Measurements from ENCODE around the gene RHEBL1. TPM values are rescaled to one million over a fixed set of nuclear protein-coding genes. Genes with fewer than 3 reads are reported as not detected.
A peak's percentile ranks its signal among the peaks of the same experiment; 100 is the strongest.

The RHEBL1 gene
- total RNA-seq, 1 donor from 2014 or later, result 1.1 TPM

DNA sequence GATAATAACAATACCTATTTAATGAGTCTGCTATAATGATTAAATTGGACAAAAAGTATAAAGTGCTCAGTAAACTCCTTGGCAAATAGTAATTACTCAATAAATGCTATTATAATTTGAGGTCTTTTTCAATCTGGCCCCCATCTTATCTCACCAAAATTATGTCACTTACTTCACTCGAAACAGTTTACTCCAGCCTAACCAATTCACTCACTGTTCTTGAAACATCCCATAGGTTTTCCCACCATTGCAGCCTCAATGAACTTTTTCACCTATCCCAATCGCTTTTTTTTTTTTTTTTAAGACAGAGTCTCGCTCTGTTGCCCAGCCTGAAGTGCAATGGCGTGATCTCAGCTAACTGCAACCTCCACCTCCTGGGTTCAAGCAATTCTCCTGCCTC, 33.8 kb downstream of the RHEBL1 start:
- Histone ChIP-seq H3K27ac (no peak overlapping the region), H3K36me3 (peaks cover 99% of the 10 kb centered on the region), H3K4me1 (peaks cover 4% of the 10 kb centered on the region), H3K27me3 (no peaks in the 10 kb centered on the region), H3K4me3 (no peak overlapping the region), H3K9me3 (no peaks in the 10 kb centered on the region)
- intact Hi-C loops (cut with DNase I), result no loop called here
- DNase-seq (no peak), ATAC-seq (no peak)
- TF ChIP-seq, protein P1, sequence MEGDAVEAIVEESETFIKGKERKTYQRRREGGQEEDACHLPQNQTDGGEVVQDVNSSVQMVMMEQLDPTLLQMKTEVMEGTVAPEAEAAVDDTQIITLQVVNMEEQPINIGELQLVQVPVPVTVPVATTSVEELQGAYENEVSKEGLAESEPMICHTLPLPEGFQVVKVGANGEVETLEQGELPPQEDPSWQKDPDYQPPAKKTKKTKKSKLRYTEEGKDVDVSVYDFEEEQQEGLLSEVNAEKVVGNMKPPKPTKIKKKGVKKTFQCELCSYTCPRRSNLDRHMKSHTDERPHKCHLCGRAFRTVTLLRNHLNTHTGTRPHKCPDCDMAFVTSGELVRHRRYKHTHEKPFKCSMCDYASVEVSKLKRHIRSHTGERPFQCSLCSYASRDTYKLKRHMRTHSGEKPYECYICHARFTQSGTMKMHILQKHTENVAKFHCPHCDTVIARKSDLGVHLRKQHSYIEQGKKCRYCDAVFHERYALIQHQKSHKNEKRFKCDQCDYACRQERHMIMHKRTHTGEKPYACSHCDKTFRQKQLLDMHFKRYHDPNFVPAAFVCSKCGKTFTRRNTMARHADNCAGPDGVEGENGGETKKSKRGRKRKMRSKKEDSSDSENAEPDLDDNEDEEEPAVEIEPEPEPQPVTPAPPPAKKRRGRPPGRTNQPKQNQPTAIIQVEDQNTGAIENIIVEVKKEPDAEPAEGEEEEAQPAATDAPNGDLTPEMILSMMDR (IDR thresholded peaks at IDR 0.05), result no peak

DNA sequence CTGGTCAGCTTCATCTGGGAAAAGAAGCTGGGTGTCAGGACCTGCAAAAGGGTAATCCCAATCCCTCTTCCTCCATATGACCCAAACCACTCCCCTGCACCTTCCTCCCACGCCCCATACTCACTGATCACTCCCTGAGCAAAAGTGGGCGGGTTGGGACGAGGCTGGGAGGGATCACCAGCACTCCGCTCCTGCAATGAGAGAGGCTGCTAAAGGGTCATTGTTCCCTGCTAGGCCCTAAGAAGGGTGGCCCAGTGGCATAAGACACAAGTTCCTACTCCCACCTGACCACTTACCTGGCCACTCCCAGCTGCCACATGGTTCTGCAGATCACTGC, 35.5 kb downstream of the RHEBL1 start:
- H3K4me3 ChIP-seq, result no peak overlapping the region
- DNase-seq, result no peak
- ATAC-seq, result no peak
- H3K9me3 ChIP-seq, result no peaks in the 10 kb centered on the region
- H3K27me3 ChIP-seq, result no peaks in the 10 kb centered on the region
- intact Hi-C loops (cut with DNase I), result no loop called here
- peaks cover 88% of the 10 kb centered on the region for H3K36me3 ChIP-seq
- no peak overlapping the region for H3K27ac ChIP-seq
- TF ChIP-seq, protein P1 (IDR thresholded peaks at IDR 0.05), result no peak
- H3K4me1 ChIP-seq, result peaks cover 4% of the 10 kb centered on the region

DNA sequence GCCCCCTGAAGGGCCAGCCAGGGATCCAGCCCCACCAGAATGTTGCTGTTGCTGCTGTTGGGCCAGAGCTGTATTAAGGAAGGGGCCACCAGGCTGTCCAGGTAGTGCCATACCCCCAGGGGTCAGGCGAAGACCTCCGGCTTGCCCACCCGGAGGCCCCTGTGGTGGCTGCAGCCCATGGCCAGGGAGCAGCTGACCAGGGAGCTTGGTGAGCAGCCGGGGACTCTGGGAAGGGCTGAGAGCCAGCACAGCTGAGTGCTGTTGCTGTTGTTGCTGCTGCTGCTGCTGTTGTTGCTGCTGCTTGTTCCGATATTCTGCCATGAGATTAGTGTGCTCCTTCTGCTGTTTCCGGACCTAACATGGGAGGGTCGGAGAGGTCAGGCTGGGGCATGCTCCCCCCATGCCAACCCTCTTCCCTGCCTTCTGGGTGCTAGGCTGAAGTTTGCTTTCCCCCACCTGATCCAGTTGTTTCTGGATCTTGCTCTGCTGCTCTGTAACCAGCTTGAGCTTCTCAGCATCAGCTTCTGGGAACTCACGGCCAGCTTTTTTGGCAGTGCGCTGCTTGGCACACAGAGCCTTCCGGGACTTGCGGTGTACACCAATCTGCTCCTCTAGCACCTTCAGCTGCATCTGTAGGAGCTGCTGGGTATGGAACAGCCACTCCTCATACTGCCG, 36.0 kb downstream of the RHEBL1 start:
- DNase-seq, result no peak
- no peaks in the 10 kb centered on the region for H3K27me3 ChIP-seq

DNA sequence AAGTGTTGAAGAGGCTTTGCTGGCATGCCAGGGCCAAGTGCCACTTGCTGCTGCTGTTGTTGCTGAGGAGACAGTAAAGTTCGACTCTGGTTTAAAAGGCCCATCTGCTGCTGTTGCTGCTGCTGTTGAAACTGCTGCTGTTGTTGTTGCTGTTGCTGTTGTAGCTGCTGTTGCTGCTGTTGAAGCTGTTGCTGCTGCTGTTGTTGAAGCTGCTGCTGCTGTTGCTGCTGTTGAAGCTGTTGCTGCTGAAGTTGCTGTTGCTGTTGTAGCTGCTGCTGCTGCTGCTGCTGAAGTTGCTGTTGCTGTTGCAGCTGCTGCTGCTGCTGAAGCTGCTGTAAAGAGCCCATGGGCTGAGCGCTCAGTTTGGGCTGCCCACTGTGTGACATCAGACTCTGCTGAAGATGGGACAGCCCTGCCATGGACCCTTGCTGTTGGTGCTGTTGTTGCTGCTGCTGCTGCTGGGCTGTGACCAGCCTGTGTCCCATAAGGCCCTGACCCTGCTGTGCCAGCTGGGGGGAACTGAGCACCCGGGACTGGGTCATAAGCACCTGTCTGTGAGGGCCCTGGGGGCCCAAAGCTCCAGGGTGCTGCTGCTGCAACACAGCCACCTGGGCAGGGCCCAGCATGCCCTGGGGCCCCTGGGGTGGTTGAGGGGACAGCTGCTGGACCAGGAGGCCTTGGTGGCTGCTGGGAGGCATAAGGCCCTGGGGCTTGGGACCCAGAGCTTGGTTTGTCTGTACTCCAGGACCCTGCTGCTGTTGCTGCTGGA, 36.9 kb downstream of the RHEBL1 start:
- H3K9me3 ChIP-seq, result no peaks in the 10 kb centered on the region
- TF ChIP-seq, protein P1 (IDR thresholded peaks at IDR 0.05), result no peak
- peaks cover 4% of the 10 kb centered on the region for H3K4me1 ChIP-seq
- no peak overlapping the region for H3K4me3 ChIP-seq
- intact Hi-C loops (cut with DNase I), result no loop called here
- H3K27me3 ChIP-seq, result no peaks in the 10 kb centered on the region
- no peak overlapping the region for H3K27ac ChIP-seq
- ATAC-seq (no peak), DNase-seq (no peak)
- peaks cover 88% of the 10 kb centered on the region for H3K36me3 ChIP-seq

More for the DNA sequence above, 36.0 kb downstream of the RHEBL1 start:
- peak; percentile 5 for ATAC-seq
- Histone ChIP-seq H3K36me3 (peaks cover 88% of the 10 kb centered on the region), H3K4me1 (peaks cover 4% of the 10 kb centered on the region), H3K4me3 (no peak overlapping the region), H3K9me3 (no peaks in the 10 kb centered on the region), H3K27ac (no peak overlapping the region)
- TF ChIP-seq, protein P1 (IDR thresholded peaks at IDR 0.05), result no peak
- intact Hi-C loops (cut with DNase I), result no loop called here

DNA sequence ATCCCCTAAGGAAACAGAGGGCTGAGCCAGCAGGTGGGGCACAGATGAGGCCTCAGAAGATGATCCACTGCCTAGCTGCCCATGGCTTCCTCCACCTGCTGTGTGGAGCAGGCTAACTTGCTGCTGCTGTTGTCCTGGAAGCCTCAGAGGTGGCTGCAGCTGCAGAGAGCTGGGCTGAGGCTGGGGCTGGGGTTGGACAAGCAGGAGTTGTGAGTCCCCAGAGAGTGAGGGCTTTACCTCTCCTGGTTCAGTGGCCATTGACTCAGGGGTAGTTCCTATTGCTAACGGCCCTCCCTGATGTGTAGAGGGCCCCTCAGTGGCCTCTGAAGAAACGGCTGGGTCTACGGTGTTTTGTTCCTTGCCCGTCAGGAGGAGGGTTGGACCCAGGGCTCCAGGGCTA, 37.5 kb downstream of the RHEBL1 start:
- peak overlapping the region; percentile 36 for H3K27ac ChIP-seq
- H3K4me3 ChIP-seq, result no peak overlapping the region
- no peaks in the 10 kb centered on the region for H3K27me3 ChIP-seq
- TF ChIP-seq, protein P1 (IDR thresholded peaks at IDR 0.05), result no peak
- no peak for ATAC-seq
- no peak for DNase-seq
- H3K4me1 ChIP-seq, result peaks cover 4% of the 10 kb centered on the region
- intact Hi-C loops (cut with DNase I), result no loop called here
- H3K36me3 ChIP-seq, result peaks cover 88% of the 10 kb centered on the region
- H3K9me3 ChIP-seq, result no peaks in the 10 kb centered on the region
